ENCODE measurements around the gene VSTM2B.

The VSTM2B gene

GRCh38 chr19:29525901-29526729 lies at the start of gene VSTM2B:
TSS of gene VSTM2B (plus strand) at chr19:29525994. CDS start at chr19:29526584, 590 bp downstream.
- no peak for TF ChIP-seq CTCF (conservative IDR thresholded peaks at IDR 0.05; ENCODE audit: control insufficient read depth, insufficient read depth, low read depth, low read length)
- no peak within 1 kb of the TSS for H3K4me3 ChIP-seq (ENCODE audit: control insufficient read depth, low read depth, low read length)
- no peak for DNase-seq (ENCODE audit: low read depth)

- H3K4me3 ChIP-seq (ENCODE audit: control insufficient read depth, low read depth, low read length), result no peak overlapping the region
- DNase-seq (ENCODE audit: low read depth), result no peak
- no peak for TF ChIP-seq CTCF (conservative IDR thresholded peaks at IDR 0.05; ENCODE audit: control insufficient read depth, insufficient read depth, low read depth, low read length)
Observed at GRCh38 chr19:29476528-29476927, 49.3 kb upstream of the VSTM2B start.

- TF ChIP-seq CTCF (conservative IDR thresholded peaks at IDR 0.05; ENCODE audit: control insufficient read depth, insufficient read depth, low read depth, low read length), result no peak
- no peak overlapping the region for H3K4me3 ChIP-seq (ENCODE audit: control insufficient read depth, low read depth, low read length)
- DNase-seq (ENCODE audit: low read depth), result no peak
Observed at GRCh38 chr19:29477831-29478577, 47.8 kb upstream of the VSTM2B start.

- no peak overlapping the region for H3K4me3 ChIP-seq (ENCODE audit: control insufficient read depth, low read depth, low read length)
- no peak for DNase-seq (ENCODE audit: low read depth)
- peak; percentile 4 for TF ChIP-seq CTCF (conservative IDR thresholded peaks at IDR 0.05; ENCODE audit: control insufficient read depth, insufficient read depth, low read depth, low read length)
Observed at GRCh38 chr19:29478578-29479565, 46.9 kb upstream of the VSTM2B start.

GRCh38 chr19:29479941-29480340 lies 45.9 kb upstream of the VSTM2B start:
- no peak for DNase-seq (ENCODE audit: low read depth)
- no peak overlapping the region for H3K4me3 ChIP-seq (ENCODE audit: control insufficient read depth, low read depth, low read length)
- TF ChIP-seq CTCF (conservative IDR thresholded peaks at IDR 0.05; ENCODE audit: control insufficient read depth, insufficient read depth, low read depth, low read length), result no peak

GRCh38 chr19:29480507-29480906 lies 45.3 kb upstream of the VSTM2B start:
- no peak for TF ChIP-seq CTCF (conservative IDR thresholded peaks at IDR 0.05; ENCODE audit: control insufficient read depth, insufficient read depth, low read depth, low read length)
- no peak overlapping the region for H3K4me3 ChIP-seq (ENCODE audit: control insufficient read depth, low read depth, low read length)
- no peak for DNase-seq (ENCODE audit: low read depth)
